Pancreas (tissue), 10 donors: ENCODE measurements around the gene WASHC2C. TPM values are rescaled to one million over a fixed set of nuclear protein-coding genes. Genes with fewer than 3 reads are reported as not detected.
"Not testable (repeated sequence)": the region's sequence is repeated elsewhere in the genome, so short reads cannot be mapped to it uniquely, and the experiment has no call there.

Source experiments
- ATAC-seq, 4 donors: fragments of 200-7000 bp; cut with Tn5 transposase; one replicate each; pipeline versions ENCODE4 v1.8.0 to v1.9.1; 2020; ENCODE audit warnings: mild to moderate bottlenecking in 4 of 4, moderate library complexity in 4 of 4
- DNase-seq, 6 donors: peaks; one replicate each; pipeline ENCODE4 v3.0.0-alpha.2; 2020
- FAIRE-seq: peaks from 2 replicates; lab custom pipeline; 2012; peaks lifted over from hg19 to GRCh38; lab: Jason Lieb, UNC
- H3K27ac ChIP-seq, 4 donors: fragments of 200-600 bp; sonication (generic); 1 replicate in 3 of 4; 2 replicates in 1 of 4; pipeline versions ENCODE4 v1.5.0 to v1.8.0; 2020
- H3K27me3 ChIP-seq, 4 donors: fragments of 200-600 bp; one replicate each; pipeline ENCODE4 v1.8.0; 2021
- H3K36me3 ChIP-seq, 3 donors: fragments of 200-600 bp; sonication (generic) in 1 of 3; one replicate each; pipeline versions ENCODE4 v1.5.0 to v1.8.0; 2020 to 2021
- H3K4me1 ChIP-seq, 3 donors: fragments of 200-600 bp; one replicate each; pipeline ENCODE4 v1.8.0; 2021
- H3K4me3 ChIP-seq, 4 donors: fragments of 200-600 bp; sonication (generic) in 2 of 4; one replicate each; pipeline versions ENCODE4 v1.5.0 to v1.8.0; 2020 to 2021
- H3K9me3 ChIP-seq, 4 donors: fragments of 200-600 bp; one replicate each; pipeline ENCODE4 v1.8.0; 2021
- WGBS, 2 donors: extraction: QIAGEN DNeasy Blood & Tissue Kit; methylation state at CpG; one replicate each; pipeline ENCODE4 v1.1.7; 2013; 5-methylcytosine and 5-hydroxymethylcytosine counted together
- intact Hi-C, 3 donors: fragments of 100-400 bp; cut with DNase I; formaldehyde crosslinking; loops; one replicate each; pipeline versions ENCODE4 v1.11.1 to v1.14.2; 2022
- polyA plus RNA-seq, 2 donors: library from polyadenylated mRNA; stranded (reverse); fragments of 200-250 nt; gene quantifications; one replicate each; pipeline ENCODE4 v1.2.3, GENCODE V29; 2013
- total RNA-seq, 6 donors: library from RNA; stranded (reverse); fragmentation: NEBNext Ultra II Directional in 4 of 6; extraction: Animal tissue kit (Norgen Biotek cat#: 25700) in 4 of 6; gene quantifications; one replicate each; pipeline versions ENCODE4 v1.2.1 to v1.2.4, GENCODE V29; 2021 to 2023
- donor health status: healthy with polysubstance abuse.
- donor health status: DM: no; HTN: no; CAD: no; lungs with moderate emphysema.
- donor health status: DM: no; HTN: no; CAD: no.
- donor health status: control.
- donor health status: control.
- donor health status: Bipolar disorder and iron deficiency.
- donor health status: DM: yes; HTN: yes; CAD: no.
- donor health status: DM: no; HTN: no; CAD: no.
- donor health status: DM: no; HTN: no; CAD: no.
- donor health status: DM: yes; HTN: yes; CAD: no.

Gene WASHC2C
- total and polyA plus RNA-seq, 8 donors = 8.8 to 32.8 (median 16.3) TPM

GRCh38 chr10:45734867-45735266 is 7.8 kb downstream of the WASHC2C start:
- FAIRE-seq, H3K36me3 ChIP-seq, DNase-seq, H3K27me3 ChIP-seq, H3K4me3 ChIP-seq, H3K4me1 ChIP-seq, H3K27ac ChIP-seq, H3K9me3 ChIP-seq, intact Hi-C loops: not testable (repeated sequence)
- ATAC-seq = peak in 1 of 4 donors; percentile 46
- WGBS, 2 donors = no CpG with 5 or more reads among the region's 1 CpG

GRCh38 chr10:45741559-45741958 is 14.5 kb downstream of the WASHC2C start:
- FAIRE-seq, H3K4me3 ChIP-seq, DNase-seq, intact Hi-C loops, H3K27me3 ChIP-seq, H3K9me3 ChIP-seq, H3K4me1 ChIP-seq, H3K36me3 ChIP-seq, H3K27ac ChIP-seq: not testable (repeated sequence)
- peak in 1 of 4 donors; percentile 14 for ATAC-seq
- WGBS, 2 donors = 86 to 93% methylated on average over 7 of the region's 7 CpGs

GRCh38 chr10:45742014-45742413 is 14.9 kb downstream of the WASHC2C start:
- H3K27ac ChIP-seq, H3K4me3 ChIP-seq, H3K9me3 ChIP-seq, ATAC-seq, H3K4me1 ChIP-seq, H3K27me3 ChIP-seq, DNase-seq, FAIRE-seq, H3K36me3 ChIP-seq, intact Hi-C loops: not testable (repeated sequence)
- WGBS, 2 donors = 94 to 97% methylated on average over 6 of the region's 7 CpGs

DNA sequence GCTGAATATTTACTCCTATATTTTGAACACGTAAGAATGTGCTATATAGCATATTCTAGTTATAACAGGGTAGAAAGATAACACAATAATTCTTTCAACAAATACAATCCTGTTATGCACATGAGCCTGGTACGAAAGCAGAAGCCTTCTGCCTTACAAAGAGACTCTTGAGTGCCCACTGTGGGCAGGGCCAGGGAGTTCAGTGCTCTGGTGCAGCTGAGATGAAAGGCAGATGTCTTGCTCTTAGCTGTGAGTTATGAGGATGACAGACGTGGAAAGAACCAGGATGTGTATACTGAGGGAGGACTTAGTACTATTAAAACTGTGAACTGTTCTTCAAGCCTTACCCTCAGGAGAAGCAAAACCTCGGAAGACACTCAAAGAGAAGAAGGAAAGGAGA is 24.1 kb downstream of the WASHC2C start:
- H3K27ac ChIP-seq, H3K9me3 ChIP-seq, H3K27me3 ChIP-seq, H3K4me1 ChIP-seq, ATAC-seq, FAIRE-seq, intact Hi-C loops, H3K4me3 ChIP-seq, H3K36me3 ChIP-seq, DNase-seq: not testable (repeated sequence)
- WGBS, 2 donors = 95 to 96% methylated on average over 1 of the region's 4 CpGs

DNA sequence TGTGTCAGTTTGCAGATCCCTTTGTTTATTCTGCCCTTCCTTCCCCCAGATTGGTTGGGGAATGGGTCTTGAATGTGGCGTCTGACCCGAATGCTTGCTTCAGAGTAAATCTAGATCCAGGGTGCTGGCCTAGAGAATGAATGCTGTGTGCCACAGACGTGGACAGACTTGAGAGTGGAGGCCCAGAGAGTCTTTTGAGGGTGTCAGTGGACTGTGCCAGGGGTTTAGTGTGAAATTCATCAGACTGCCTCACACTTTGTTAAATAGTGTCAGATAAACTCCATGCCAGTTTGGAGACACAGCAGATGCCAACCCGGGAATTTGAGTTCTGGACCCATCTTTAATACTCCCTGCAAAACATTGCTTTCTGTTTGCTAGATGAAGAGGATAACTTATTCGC is 25.1 kb downstream of the WASHC2C start:
- ATAC-seq, H3K4me1 ChIP-seq, FAIRE-seq, DNase-seq, H3K27me3 ChIP-seq, H3K9me3 ChIP-seq, H3K36me3 ChIP-seq, H3K4me3 ChIP-seq, intact Hi-C loops, H3K27ac ChIP-seq: not testable (repeated sequence)
- 90 to 91% methylated on average over 3 to 4 of the region's 5 CpGs for WGBS, 2 donors

- DNase-seq, ATAC-seq, H3K4me1 ChIP-seq, H3K36me3 ChIP-seq, intact Hi-C loops, H3K27me3 ChIP-seq, H3K4me3 ChIP-seq, H3K9me3 ChIP-seq, H3K27ac ChIP-seq, FAIRE-seq: not testable (repeated sequence)
- 88 to 90% methylated on average over 6 to 7 of the region's 7 CpGs for WGBS, 2 donors
Measured at GRCh38 chr10:45753979-45754495, 27.0 kb downstream of the WASHC2C start.

DNA sequence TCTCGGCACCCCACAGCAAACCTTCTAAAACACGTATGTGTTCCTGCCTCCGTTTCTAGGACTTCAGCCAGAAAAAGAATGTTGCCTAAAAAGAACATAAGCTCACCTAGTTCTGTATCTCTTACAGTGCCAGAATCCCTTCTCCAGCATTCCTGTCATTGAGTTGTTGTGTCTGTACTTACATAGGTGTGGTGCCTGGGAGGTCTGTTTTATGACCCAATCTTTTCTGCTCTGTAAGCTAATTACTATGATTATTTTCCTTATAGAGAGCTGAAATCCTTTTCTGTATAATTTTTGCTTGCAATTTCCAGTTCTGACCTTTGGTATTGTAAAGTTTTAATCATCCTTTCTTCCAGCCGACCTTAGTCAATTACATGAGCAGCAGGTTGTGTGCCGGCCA is 28.0 kb downstream of the WASHC2C start:
- intact Hi-C loops, FAIRE-seq: not testable (repeated sequence)
- WGBS, 2 donors = 91 to 93% methylated on average over 3 of the region's 5 CpGs

DNA sequence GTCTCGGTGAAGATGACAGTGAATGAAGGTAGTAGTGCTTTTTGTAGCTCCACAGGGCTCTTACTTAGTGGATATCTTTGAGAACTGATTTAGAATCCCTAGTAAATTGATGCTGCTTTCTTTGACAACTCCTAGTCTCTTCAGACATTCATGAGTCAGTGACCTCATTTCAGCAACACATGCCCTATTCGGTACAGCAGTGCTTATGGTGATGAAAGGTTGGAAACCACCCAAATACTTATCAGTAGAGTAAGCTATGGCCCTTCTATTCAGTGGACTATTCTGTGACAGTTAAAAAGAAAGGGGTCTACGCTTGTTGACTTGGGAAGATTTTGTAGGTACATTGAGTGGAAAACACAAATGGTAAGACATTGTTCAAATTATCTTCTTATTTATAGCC is 29.0 kb downstream of the WASHC2C start:
- H3K4me1 ChIP-seq, FAIRE-seq, intact Hi-C loops, DNase-seq, H3K27me3 ChIP-seq, ATAC-seq, H3K36me3 ChIP-seq, H3K27ac ChIP-seq, H3K9me3 ChIP-seq, H3K4me3 ChIP-seq: not testable (repeated sequence)
- WGBS, 2 donors = 95 to 96% methylated on average over 1 of the region's 3 CpGs

More for the DNA sequence above, 28.0 kb downstream of the WASHC2C start:
- not testable (repeated sequence) for H3K4me3 ChIP-seq, H3K9me3 ChIP-seq, H3K36me3 ChIP-seq, ATAC-seq, H3K4me1 ChIP-seq, H3K27me3 ChIP-seq, DNase-seq, H3K27ac ChIP-seq

GRCh38 chr10:45757661-45758396 is 30.8 kb downstream of the WASHC2C start:
- ATAC-seq, H3K36me3 ChIP-seq, H3K4me1 ChIP-seq, H3K4me3 ChIP-seq, FAIRE-seq, intact Hi-C loops, H3K27ac ChIP-seq, H3K27me3 ChIP-seq, H3K9me3 ChIP-seq: not testable (repeated sequence)
- WGBS, 2 donors = 83 to 89% methylated on average over 7 to 8 of the region's 8 CpGs
- DNase-seq = peak in 1 of 6 donors; percentile 39

- intact Hi-C loops = not testable (repeated sequence)
Measured at GRCh38 chr10:45761622-45762021, 34.6 kb downstream of the WASHC2C start.

GRCh38 chr10:45763037-45763436 is 36.0 kb downstream of the WASHC2C start:
- H3K4me1 ChIP-seq, H3K4me3 ChIP-seq, H3K9me3 ChIP-seq, intact Hi-C loops, H3K27ac ChIP-seq, DNase-seq, FAIRE-seq, H3K27me3 ChIP-seq, ATAC-seq, H3K36me3 ChIP-seq: not testable (repeated sequence)
- WGBS, 2 donors = 91 to 95% methylated on average over 1 to 2 of the region's 3 CpGs

More at GRCh38 chr10:45761622-45762021, 34.6 kb downstream of the WASHC2C start:
- H3K27ac ChIP-seq, FAIRE-seq, H3K27me3 ChIP-seq, H3K4me1 ChIP-seq, H3K36me3 ChIP-seq, ATAC-seq, DNase-seq, H3K4me3 ChIP-seq, H3K9me3 ChIP-seq: not testable (repeated sequence)
- WGBS, 2 donors = 79 to 91% methylated on average over 6 of the region's 6 CpGs

DNA sequence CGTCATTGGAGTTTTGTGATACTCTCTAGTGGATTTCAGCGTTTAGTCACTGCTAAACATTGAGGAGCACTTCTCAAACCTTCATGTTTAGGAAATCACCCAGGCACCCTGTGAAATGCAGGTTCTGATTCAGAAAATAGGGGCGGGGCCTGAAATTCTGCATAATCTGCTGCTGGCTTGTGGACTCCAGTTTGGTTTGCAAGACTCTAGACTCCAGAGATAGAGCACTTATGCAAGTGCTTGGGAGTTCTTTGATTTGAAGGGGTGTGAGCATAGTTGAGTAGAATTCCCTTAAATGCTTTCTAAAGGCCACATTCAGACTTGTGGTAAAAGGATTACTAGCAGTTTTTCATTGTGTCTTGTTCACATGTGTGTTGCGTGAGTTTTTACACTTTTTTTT is 41.3 kb downstream of the WASHC2C start:
- 94 to 99% methylated on average over 3 of the region's 4 CpGs for WGBS, 2 donors
- H3K36me3 ChIP-seq, H3K4me1 ChIP-seq, H3K9me3 ChIP-seq, ATAC-seq, intact Hi-C loops, FAIRE-seq, H3K27ac ChIP-seq, H3K27me3 ChIP-seq, DNase-seq, H3K4me3 ChIP-seq: not testable (repeated sequence)
